IMR-90 (cell line): ENCODE measurements around the gene P4HA2. TPM values are rescaled to one million over a fixed set of nuclear protein-coding genes. Genes with fewer than 3 reads are reported as not detected.

Experiments used
- ATAC-seq: fragments of 200-7000 bp; cut with Tn5 transposase; 2 replicates; pipeline ENCODE4 v1.9.1; 2020; ENCODE audit warnings: low read depth, mild to moderate bottlenecking, moderate library complexity
- BruUV-seq: library from RNA; stranded (reverse); fragments of 400-500 nt; replicated peaks from 2 replicates; lab custom pipeline; 2021; lab: Mats Ljungman, UMichigan
- CTCF ChIA-PET: fragments of 300-600 bp; formaldehyde crosslinking; extraction: SDS; loops from one replicate; lab custom pipeline; 2021; ENCODE audit warnings: antibody characterized with exemption; lab: Yijun Ruan, JAX
- POLR2A ChIA-PET: fragments of 300-600 bp; sonication (Branson Sonifier 250); formaldehyde crosslinking; loops from one replicate; lab custom pipeline; 2022; ENCODE audit warnings: antibody characterized with exemption; ENCODE audit not compliant: unreplicated experiment; lab: Charles Lee
- DNase-seq: peaks from one replicate; pipeline ENCODE4 v3.0.0; 2013
- H2AFZ ChIP-seq: replicated peaks from 2 replicates; pipeline ENCODE3; 2013; ENCODE audit warnings: low read length, mild to moderate bottlenecking; ENCODE audit not compliant: poor library complexity
- H2AK5ac ChIP-seq: 2 replicates; pipeline ENCODE4 v1.6.1; 2013; ENCODE audit warnings: low read depth, low read length, inconsistent platforms
- H2AK9ac ChIP-seq: replicated peaks from 2 replicates; pipeline ENCODE3; 2013; ENCODE audit warnings: mild to moderate bottlenecking, low read depth, low read length, moderate library complexity; ENCODE audit not compliant: poor library complexity
- H2BK120ac ChIP-seq: 2 replicates; pipeline ENCODE4 v1.6.1; 2013; ENCODE audit warnings: low read depth, low read length, inconsistent platforms
- H2BK15ac ChIP-seq: 3 replicates; pipeline ENCODE4 v1.6.1; 2013; ENCODE audit warnings: low read depth, low read length, inconsistent platforms
- H2BK20ac ChIP-seq: 2 replicates; pipeline ENCODE4 v1.6.1; 2013; ENCODE audit warnings: low read depth, mild to moderate bottlenecking, inconsistent platforms, low read length, moderate library complexity
- H2BK5ac ChIP-seq: 2 replicates; pipeline ENCODE4 v1.6.1; 2013; ENCODE audit warnings: mild to moderate bottlenecking, low read depth, low read length, inconsistent platforms; ENCODE audit not compliant: poor library complexity, severe bottlenecking
- H3K14ac ChIP-seq: replicated peaks from 2 replicates; pipeline ENCODE4 v1.6.1; 2013; ENCODE audit warnings: low read depth, low read length, inconsistent platforms
- H3K18ac ChIP-seq: 2 replicates; pipeline ENCODE4 v1.6.1; 2013; ENCODE audit warnings: low read depth, low read length, control low read depth
- H3K23ac ChIP-seq: 2 replicates; pipeline ENCODE4 v1.6.1; 2013; ENCODE audit warnings: low read depth, low read length, inconsistent platforms
- H3K27ac ChIP-seq: 2 replicates; pipeline ENCODE4 v1.5.1; 2013; ENCODE audit warnings: mild to moderate bottlenecking, control low read depth, low read length; ENCODE audit not compliant: insufficient read depth
- H3K27me3 ChIP-seq: 2 replicates; pipeline ENCODE4 v1.6.1; 2013; ENCODE audit warnings: low read length; ENCODE audit not compliant: control insufficient read depth, insufficient read depth
- H3K36me3 ChIP-seq: 2 replicates; pipeline ENCODE4 v1.6.1; 2013; ENCODE audit warnings: low read length, mixed read lengths; ENCODE audit not compliant: control insufficient read depth, insufficient read depth
- H3K4ac ChIP-seq: 2 replicates; pipeline ENCODE4 v1.6.1; 2013; ENCODE audit warnings: low read depth, low read length, inconsistent platforms
- H3K4me1 ChIP-seq: 2 replicates; pipeline ENCODE4 v1.6.1; 2013; ENCODE audit warnings: low read length, mixed read lengths; ENCODE audit not compliant: control insufficient read depth, insufficient read depth
- H3K4me2 ChIP-seq: 2 replicates; pipeline ENCODE4 v1.6.1; 2013; ENCODE audit warnings: low read depth, mild to moderate bottlenecking, control low read depth, low read length, moderate library complexity
- H3K4me3 ChIP-seq: 2 replicates; pipeline ENCODE4 v1.5.1; 2013; ENCODE audit warnings: low read depth, mild to moderate bottlenecking, control low read depth, low read length, moderate library complexity; ENCODE audit not compliant: insufficient read depth
- H3K56ac ChIP-seq: 2 replicates; pipeline ENCODE4 v1.6.1; 2013; ENCODE audit warnings: low read length, inconsistent platforms; ENCODE audit not compliant: insufficient read depth; ENCODE audit errors: extremely low read depth
- H3K79me1 ChIP-seq, 2 experiments: 2 replicates each; pipeline ENCODE4 v1.6.1; 2013; ENCODE audit warnings: low read length in 2 of 2, inconsistent platforms in 1 of 2, low read depth in 1 of 2
- H3K9ac ChIP-seq: 2 replicates; pipeline ENCODE4 v1.6.1; 2013; ENCODE audit warnings: low read depth, low read length, control low read depth
- H3K9me1 ChIP-seq: 2 replicates; pipeline ENCODE4 v1.6.1; 2013; ENCODE audit warnings: low read length, inconsistent platforms; ENCODE audit not compliant: insufficient read depth
- H3K9me3 ChIP-seq: 2 replicates; pipeline ENCODE4 v1.6.1; 2013; ENCODE audit warnings: low read length; ENCODE audit not compliant: control insufficient read depth, insufficient read depth
- H4K20me1 ChIP-seq: 2 replicates; pipeline ENCODE4 v1.6.1; 2013; ENCODE audit warnings: low read length, inconsistent platforms; ENCODE audit not compliant: insufficient read depth
- H4K5ac ChIP-seq: 2 replicates; pipeline ENCODE4 v1.6.1; 2013; ENCODE audit warnings: mild to moderate bottlenecking, low read depth, low read length, control low read depth
- H4K8ac ChIP-seq, 2 experiments: 2 replicates each; pipeline ENCODE4 v1.6.1; 2013; ENCODE audit warnings: low read depth in 2 of 2, low read length in 2 of 2, control low read depth in 1 of 2, inconsistent platforms in 1 of 2
- H4K91ac ChIP-seq: 2 replicates; pipeline ENCODE4 v1.6.1; 2013; ENCODE audit warnings: low read depth, low read length, inconsistent platforms; ENCODE audit not compliant: insufficient read depth
- BHLHE40 ChIP-seq: fragments of 150-350 bp; IDR thresholded peaks from 2 replicates; pipeline ENCODE4 v1.6.1; 2016; ENCODE audit warnings: mild to moderate bottlenecking, low read depth, low read length
- CEBPB ChIP-seq: IDR thresholded peaks from 2 replicates; pipeline ENCODE4 v1.6.1; 2012; ENCODE audit warnings: low read depth, low read length, improper control_type of control experiment
- MXI1 ChIP-seq: IDR thresholded peaks from 2 replicates; pipeline ENCODE4 v1.6.1; 2012; ENCODE audit warnings: low read depth, mild to moderate bottlenecking, low read length, moderate library complexity, borderline replicate concordance
- POLR2A ChIP-seq: IDR thresholded peaks from 2 replicates; pipeline ENCODE4 v1.6.1; 2012; ENCODE audit warnings: mild to moderate bottlenecking, low read depth, low read length
- RAD21 ChIP-seq: IDR thresholded peaks from 2 replicates; pipeline ENCODE4 v1.6.1; 2012; ENCODE audit warnings: low read length, improper control_type of control experiment
- RFX5 ChIP-seq: IDR thresholded peaks from 2 replicates; pipeline ENCODE4 v1.8.0; 2012; ENCODE audit warnings: low read depth, mild to moderate bottlenecking, low read length, moderate library complexity
- SMC3 ChIP-seq: fragments of 150-350 bp; IDR thresholded peaks from 2 replicates; pipeline ENCODE4 v1.6.1; 2016; ENCODE audit warnings: low read depth, mild to moderate bottlenecking, antibody characterized with exemption, low read length, moderate library complexity
- WGBS, 2 experiments: methylation state at CpG; one replicate each; pipeline versions ENCODE4 v1.1.5 to v1.1.7; 2013; ENCODE audit warnings: missing lambda C conversion rate in 2 of 2; ENCODE audit not compliant: insufficient read length in 1 of 2; ENCODE audit errors: extremely low coverage in 2 of 2; 5-methylcytosine and 5-hydroxymethylcytosine counted together
- dilution Hi-C: fragments of 300-500 bp; cut with HindIII; formaldehyde crosslinking; loops from one replicate; pipeline ENCODE4 v1.14.3; 2018; ENCODE audit warnings: low sequenced_read_pairs; ENCODE audit not compliant: unreplicated experiment
- in situ Hi-C: fragments of 300-500 bp; cut with MboI; formaldehyde crosslinking; loops from 3 replicates; pipeline ENCODE4 v1.14.3; 2019; ENCODE audit warnings: low sequenced_read_pairs, inconsistent platforms, mixed read lengths
- intact Hi-C: fragments of 100-400 bp; cut with micrococcal nuclease; formaldehyde crosslinking; loops from 2 replicates; pipeline ENCODE4 v1.10.0; 2022
- polyA plus RNA-seq, 3 experiments: library from polyadenylated mRNA; depleted of rRNA; stranded (reverse); fragments of >200 nt; gene quantifications; 2 replicates each; pipeline ENCODE4 v1.2.3, GENCODE V29; 2012; ENCODE audit warnings: low replicate concordance in 1 of 3
- total RNA-seq: library from RNA; depleted of rRNA; stranded (reverse); fragments of >200 nt; gene quantifications from 2 replicates; pipeline ENCODE4 v1.2.3, GENCODE V29; 2012
- TF ChIP-seq, protein P1 (sequence below): conservative IDR thresholded peaks from 2 replicates; pipeline ENCODE4 v1.5.1; 2012; ENCODE audit warnings: mild to moderate bottlenecking, low read depth, low read length, improper control_type of control experiment

Gene P4HA2
- total and polyA plus RNA-seq, 2 of the 4 experiments (the other 2 are of a cell fraction) = 186 to 225 TPM

- intact Hi-C loops (no loop called here), dilution Hi-C loops (no loop called here), in situ Hi-C loops (no loop called here)
- Histone ChIP-seq H3K4ac (no peak overlapping the region), H3K27ac (no peak overlapping the region), H3K4me3 (no peak overlapping the region), H3K9me3 (no peaks in the 10 kb centered on the region), H2BK5ac (no peak overlapping the region), H3K14ac (no peak overlapping the region), H2AK5ac (no peak overlapping the region), H3K27me3 (no peaks in the 10 kb centered on the region), H3K36me3 (peaks cover 39% of the 10 kb centered on the region), H3K23ac (no peak overlapping the region), H3K9ac (no peak overlapping the region), H2AFZ (no peak overlapping the region), H3K9me1 (peaks cover 15% of the 10 kb centered on the region), H2AK9ac (no peak overlapping the region), H3K18ac (no peak overlapping the region), H3K4me2 (no peak overlapping the region), H2BK120ac (no peak overlapping the region), H3K56ac (no peak overlapping the region), H4K8ac (no peak overlapping the region), H3K79me1 (peaks cover under 1 to 22% of the 10 kb centered on the region in 2 experiments; a peak in 2 of 4 replicates), H2BK15ac (no peak overlapping the region), H3K4me1 (peaks cover 18% of the 10 kb centered on the region), H4K5ac (no peak overlapping the region), H4K20me1 (peaks cover 3% of the 10 kb centered on the region), H2BK20ac (no peak overlapping the region), H4K91ac (no peak overlapping the region)
- no CpG with 5 or more reads among the region's 2 CpGs for WGBS, 2 experiments
- ChIA-PET POLR2A (no interaction called here), CTCF (interaction anchor here (1.0 to 1.4 kb wide), 2 partner anchors 13 to 36 kb away, joined by 3 read pairs; no protein-coding TSS in a partner anchor)
- TF ChIP-seq MXI1 (no peak), BHLHE40 (no peak), POLR2A (no peak), RAD21 (no peak), SMC3 (no peak), CEBPB (no peak), RFX5 (no peak)
- TF ChIP-seq, protein P1, sequence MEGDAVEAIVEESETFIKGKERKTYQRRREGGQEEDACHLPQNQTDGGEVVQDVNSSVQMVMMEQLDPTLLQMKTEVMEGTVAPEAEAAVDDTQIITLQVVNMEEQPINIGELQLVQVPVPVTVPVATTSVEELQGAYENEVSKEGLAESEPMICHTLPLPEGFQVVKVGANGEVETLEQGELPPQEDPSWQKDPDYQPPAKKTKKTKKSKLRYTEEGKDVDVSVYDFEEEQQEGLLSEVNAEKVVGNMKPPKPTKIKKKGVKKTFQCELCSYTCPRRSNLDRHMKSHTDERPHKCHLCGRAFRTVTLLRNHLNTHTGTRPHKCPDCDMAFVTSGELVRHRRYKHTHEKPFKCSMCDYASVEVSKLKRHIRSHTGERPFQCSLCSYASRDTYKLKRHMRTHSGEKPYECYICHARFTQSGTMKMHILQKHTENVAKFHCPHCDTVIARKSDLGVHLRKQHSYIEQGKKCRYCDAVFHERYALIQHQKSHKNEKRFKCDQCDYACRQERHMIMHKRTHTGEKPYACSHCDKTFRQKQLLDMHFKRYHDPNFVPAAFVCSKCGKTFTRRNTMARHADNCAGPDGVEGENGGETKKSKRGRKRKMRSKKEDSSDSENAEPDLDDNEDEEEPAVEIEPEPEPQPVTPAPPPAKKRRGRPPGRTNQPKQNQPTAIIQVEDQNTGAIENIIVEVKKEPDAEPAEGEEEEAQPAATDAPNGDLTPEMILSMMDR = no peak
- DNase-seq = no peak
- no TSS peak for BruUV-seq
- ATAC-seq = no peak
These were observed 46.0 kb upstream of the P4HA2 start for GRCh38 chr5:132273631-132274030.
